HG02973 (cell line): ENCODE results near the gene PARP8.
"Not testable (repeated sequence)": the region's sequence is repeated elsewhere in the genome, so short reads cannot be mapped to it uniquely, and the experiment has no call there.

Source experiments
- ATAC-seq: cut with Tn5 transposase; IDR thresholded peaks from one replicate; pipeline ENCODE4 v1.9.1; 2021; ENCODE audit warnings: moderate library complexity; ENCODE audit not compliant: unreplicated experiment

The PARP8 gene, protein sequence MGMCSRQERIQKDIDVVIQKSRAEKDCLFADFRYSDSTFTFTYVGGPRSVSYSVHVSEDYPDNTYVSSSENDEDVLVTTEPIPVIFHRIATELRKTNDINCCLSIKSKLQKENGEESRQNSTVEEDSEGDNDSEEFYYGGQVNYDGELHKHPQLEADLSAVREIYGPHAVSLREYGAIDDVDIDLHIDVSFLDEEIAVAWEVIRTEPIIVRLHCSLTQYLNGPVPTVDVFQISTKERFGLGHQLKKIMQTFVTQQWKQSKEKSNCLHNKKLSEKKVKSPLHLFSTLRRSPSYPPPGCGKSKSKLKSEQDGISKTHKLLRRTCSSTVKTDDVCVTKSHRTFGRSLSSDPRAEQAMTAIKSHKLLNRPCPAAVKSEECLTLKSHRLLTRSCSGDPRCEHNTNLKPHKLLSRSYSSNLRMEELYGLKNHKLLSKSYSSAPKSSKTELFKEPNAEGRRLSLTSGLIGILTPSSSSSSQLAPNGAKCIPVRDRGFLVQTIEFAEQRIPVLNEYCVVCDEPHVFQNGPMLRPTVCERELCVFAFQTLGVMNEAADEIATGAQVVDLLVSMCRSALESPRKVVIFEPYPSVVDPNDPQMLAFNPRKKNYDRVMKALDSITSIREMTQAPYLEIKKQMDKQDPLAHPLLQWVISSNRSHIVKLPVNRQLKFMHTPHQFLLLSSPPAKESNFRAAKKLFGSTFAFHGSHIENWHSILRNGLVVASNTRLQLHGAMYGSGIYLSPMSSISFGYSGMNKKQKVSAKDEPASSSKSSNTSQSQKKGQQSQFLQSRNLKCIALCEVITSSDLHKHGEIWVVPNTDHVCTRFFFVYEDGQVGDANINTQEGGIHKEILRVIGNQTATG

DNA sequence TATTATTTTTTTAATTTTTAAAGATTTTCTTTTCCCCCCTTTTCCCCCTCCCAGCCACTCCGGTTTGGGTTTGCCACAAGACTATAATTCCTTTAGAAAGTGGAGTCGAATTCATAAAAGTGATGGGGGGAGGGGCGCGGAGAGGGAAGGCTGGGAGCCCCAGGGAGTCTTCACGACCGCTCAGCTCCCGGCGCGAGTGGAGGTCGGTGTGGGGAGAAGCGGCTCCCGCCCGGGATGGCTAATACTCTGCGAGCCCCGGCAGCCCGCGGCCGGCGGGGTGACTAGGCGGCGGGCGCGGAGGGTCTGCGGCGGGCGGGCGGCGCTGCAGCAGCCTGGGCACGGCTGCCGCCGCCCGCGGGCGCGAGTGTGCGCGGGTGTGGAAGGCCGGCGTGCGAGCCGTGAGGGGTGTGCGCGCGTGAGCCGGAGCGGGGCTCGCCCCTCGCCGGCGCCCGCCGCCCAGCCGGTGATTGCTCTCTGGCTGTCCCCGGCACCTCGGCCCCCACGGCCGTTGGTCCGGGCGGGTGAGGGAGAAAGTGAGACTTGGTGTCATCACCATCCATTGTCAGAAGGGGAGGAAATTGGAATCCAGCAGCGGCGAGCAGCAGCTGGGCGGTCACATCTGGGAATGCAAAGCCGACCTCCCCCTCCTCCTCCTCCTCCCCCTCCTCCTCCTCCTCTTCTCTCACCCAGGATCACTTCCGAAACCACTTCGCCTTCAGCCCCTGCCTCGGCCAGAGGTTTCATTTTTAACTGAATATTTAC lies at the start of gene PARP8:
Gene PARP8, plus strand, starts transcription at position 377 of the 762 bp plus-strand sequence. CDS start 459 bp downstream, outside the sequence.
- peak; percentile 39 for ATAC-seq

GRCh38 chr5:50623666-50624065 lies 42.8 kb upstream of the PARP8 start:
- ATAC-seq: no peak

GRCh38 chr5:50634866-50635265 lies 31.6 kb upstream of the PARP8 start:
- not testable (repeated sequence) for ATAC-seq

DNA sequence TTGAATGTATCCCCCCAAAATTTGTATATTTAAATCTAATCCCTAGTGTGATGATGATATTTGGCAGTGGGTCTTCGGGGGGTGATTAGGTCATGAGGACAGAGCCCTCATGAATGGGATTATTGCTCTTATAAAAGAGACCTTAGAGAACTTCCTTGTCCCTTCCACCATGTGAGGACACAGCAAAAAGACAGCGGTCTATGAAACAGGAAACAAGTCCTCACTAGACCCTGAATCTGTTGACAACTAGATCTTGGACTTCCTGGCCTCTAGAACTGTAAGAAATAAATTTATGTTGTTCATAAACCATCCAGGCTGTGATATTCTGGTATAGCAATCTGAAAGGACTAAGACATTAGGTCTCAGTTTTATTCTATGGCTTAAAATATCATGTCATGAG lies 28.9 kb upstream of the PARP8 start:
- not testable (repeated sequence) for ATAC-seq

GRCh38 chr5:50646591-50646990 lies 19.8 kb upstream of the PARP8 start:
- ATAC-seq: no peak

GRCh38 chr5:50647726-50648125 lies 18.7 kb upstream of the PARP8 start:
- no peak for ATAC-seq

GRCh38 chr5:50653946-50654345 lies 12.5 kb upstream of the PARP8 start:
- ATAC-seq: peak; percentile 99

DNA sequence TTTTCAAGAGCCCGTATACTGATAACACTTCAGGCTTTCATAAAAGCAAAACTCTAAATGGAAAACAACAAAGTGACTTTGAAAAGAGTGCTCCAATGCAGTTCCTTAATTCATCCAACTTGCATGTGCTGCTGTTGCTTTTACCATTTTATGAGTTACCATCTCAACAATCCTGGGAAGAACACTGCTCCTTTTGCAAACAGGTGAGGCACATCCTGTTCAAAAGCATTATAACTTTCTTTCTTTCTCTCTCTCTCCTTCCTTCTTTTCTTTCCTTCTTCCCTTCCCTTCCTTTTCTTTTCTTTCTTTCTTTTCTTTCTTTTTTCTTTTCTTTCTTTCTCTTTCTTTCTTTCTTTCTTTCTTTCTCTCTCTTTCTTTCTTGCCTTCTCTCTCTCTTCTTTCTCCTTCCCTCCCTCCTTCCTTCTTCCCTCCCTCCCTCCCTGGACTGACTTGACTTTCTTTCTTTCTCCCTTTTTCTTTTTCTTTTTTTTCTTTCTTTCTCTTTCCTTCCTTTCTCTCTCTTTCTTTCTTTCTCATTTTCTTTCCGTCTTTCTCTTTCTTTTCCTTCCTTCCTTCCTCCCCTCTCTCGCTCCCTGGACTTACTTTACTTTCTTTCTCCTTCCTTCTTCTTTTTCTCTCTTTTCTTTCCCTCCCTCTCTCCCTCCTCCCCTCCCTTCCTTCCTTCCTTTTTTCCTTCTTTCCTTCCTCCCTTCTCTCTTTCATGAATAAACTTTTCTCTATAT lies 11.2 kb upstream of the PARP8 start:
- no peak for ATAC-seq

DNA sequence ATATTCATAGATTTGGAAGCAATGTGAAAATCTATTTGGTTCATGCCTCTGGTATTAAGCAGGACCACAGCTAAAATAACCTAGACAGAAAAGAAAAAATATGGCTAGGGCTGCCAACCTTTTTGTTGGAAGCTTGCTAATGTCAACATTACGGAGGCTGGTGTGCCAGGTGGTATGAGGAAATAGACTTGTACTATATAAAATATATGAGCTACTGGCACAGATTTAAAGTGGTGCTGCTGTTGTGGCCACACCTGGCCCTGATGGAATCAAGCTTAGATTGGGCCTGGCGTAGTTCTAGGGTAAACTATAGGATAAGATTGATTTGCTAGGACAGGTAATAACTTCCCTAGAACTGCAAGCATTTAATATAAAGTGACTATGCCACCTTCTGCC lies 10.6 kb upstream of the PARP8 start:
- no peak for ATAC-seq

DNA sequence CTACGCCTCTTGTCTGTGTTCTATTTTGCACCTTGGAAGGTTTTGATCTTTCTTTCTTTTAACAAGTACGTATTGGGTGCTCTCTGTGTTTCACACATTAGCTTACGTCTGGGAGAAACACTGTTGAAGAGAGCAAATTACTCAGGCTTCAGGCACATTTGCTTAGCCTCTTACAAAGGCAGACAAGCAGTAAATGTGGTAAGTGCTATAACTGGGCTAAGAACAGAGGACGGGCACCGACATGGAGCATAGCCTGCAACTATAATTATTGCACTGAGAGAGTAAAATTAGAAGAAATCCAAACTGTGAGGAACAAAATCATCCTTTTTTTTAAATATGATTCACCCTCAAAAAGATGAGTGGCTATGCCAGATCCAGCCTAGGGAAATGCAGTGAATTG lies 9.4 kb upstream of the PARP8 start:
- no peak for ATAC-seq

DNA sequence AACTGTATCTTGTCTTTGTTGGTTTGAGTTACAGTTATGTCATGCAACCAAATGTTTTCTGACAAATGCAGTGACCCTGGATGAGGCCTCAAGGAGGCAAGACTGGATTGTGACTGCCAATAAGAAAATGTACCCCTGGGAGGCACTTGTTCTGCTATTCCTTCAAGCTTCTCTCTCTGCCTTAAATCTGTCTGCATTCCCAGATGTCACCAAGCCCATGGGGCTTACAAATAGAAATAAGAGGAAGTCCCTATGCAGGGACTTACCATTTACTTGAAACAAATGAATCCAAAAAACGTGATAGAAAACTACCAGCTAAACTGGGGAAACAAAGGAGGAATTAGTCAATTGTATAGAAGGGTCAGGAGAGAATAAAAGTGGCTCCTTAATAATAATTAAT lies 8.2 kb upstream of the PARP8 start:
- ATAC-seq: no peak

DNA sequence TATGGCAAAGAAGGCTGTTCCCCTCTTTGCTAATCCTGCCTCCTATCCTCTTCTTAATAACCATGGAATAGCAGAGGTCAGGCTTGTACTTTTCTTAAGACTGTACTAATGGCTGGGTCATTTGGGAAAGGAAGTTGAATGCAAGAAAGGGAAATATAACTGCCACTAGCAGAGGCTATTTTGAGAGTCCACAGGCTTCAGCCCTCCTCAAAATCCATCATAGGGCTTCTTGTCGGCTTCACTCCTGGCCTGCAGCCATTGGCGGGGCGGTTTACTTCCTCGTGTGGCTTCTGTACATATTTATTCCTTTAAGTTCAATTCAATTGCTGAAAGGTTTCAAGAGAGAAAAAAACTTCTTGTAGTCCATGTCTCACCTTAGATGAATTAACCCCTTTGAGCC lies 2.8 kb upstream of the PARP8 start:
- no peak for ATAC-seq

- no peak for ATAC-seq
Measured at GRCh38 chr5:50665091-50665490, 1.3 kb upstream of the PARP8 start.

DNA sequence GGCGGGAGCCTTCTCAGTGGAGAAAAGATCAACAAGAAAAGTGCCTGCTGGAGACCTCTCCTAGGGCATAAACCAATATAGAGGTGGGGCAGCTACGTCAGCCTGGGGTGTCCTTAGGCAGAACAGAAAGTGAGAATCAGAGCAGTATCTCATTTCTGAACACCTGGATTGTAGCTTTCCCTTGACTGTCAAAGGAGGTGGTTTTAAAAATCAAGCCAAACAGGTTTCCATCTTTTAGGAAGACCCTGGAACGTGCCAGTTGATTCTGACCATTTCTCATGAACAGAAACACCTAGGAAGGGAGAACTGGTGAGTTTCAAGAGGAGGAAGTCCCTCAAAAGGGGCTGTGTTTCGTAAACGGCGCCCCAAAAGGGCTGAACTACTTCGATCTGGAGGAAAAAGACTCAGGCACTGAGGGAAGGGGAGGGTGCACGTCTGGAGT lies 655 bp upstream of the PARP8 start:
- ATAC-seq: not testable (repeated sequence)

- peak; percentile 40 for ATAC-seq
Measured at GRCh38 chr5:50667023-50667652, 701 bp downstream of the PARP8 start.

- ATAC-seq: peak; percentile 83
Measured at GRCh38 chr5:50667653-50668595, 1.5 kb downstream of the PARP8 start.

DNA sequence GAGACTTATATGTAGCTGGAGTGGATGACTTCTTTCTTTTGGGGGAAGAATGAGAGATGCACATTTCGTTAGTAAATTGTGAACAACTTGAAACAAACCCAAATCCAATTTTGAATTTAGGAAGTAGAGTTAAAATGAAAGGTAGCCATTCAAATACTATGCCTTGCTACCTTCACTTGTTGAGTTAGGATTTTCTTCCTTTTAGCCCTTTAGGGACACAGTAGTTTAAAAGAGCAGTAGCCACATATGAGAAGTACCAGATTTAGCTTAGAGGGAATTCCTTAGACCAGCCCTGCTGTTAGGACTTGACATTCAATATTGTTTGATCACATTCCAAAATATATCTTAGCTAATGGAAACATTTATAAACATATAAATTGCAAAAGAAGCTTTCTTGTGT lies 2.2 kb downstream of the PARP8 start:
- ATAC-seq: not testable (repeated sequence)

DNA sequence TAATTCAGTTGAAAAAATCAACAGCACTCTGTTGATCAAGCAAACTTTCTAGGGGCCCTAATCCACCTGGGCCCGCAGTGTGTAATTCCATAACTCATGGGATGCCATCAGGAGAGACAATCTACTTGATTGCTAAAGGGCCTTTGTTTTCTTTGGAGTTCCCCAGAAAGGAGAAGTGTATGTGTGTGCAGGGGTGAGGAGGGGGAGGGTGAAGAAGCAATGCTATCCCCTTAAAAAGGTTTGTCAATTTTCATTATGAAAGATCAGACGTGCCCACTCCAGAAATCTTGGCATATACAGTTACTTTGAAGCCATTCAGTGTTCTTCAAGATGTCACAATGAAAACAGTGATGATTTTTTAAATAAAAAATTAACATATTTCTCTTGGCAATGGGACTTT lies 6.2 kb downstream of the PARP8 start:
- ATAC-seq: no peak

GRCh38 chr5:50673444-50673843 lies 7.0 kb downstream of the PARP8 start:
- ATAC-seq: not testable (repeated sequence)
